Measurements from ENCODE around the gene SKA2.
A peak's percentile ranks its signal among the peaks of the same experiment; 100 is the strongest.

The SKA2 gene

DNA sequence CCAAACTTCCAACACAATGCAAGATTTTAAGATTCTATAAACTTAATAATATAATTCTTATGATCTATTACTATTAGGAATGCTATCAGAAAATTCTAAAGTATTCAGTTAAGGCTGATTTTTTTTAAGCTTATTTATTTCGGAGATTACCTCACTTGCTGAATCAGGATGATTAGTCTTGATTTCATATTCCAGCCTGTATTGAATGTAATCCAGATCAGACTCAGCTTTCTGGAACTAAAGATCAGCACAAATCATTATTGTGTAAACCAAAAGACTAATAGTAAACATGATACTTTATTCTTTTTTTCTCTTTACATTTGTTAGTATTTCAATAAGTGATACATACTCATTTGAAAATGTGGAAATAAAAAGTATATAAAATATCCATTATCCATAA is 23.9 kb downstream of the SKA2 start:
- H3K9me3 Mint-ChIP-seq: no peaks in the 10 kb centered on the region
- peaks cover 34% of the 10 kb centered on the region for H3K36me3 Mint-ChIP-seq (ENCODE audit: low read depth)
- no peaks in the 10 kb centered on the region for H3K4me1 Mint-ChIP-seq
- no peak overlapping the region for H3K27ac Mint-ChIP-seq
- no peak for DNase-seq
- no peaks in the 10 kb centered on the region for H3K27me3 Mint-ChIP-seq (ENCODE audit: low read depth, poor library complexity)
- no peak overlapping the region for H3K4me3 Mint-ChIP-seq
- TF ChIP-seq, protein P1, sequence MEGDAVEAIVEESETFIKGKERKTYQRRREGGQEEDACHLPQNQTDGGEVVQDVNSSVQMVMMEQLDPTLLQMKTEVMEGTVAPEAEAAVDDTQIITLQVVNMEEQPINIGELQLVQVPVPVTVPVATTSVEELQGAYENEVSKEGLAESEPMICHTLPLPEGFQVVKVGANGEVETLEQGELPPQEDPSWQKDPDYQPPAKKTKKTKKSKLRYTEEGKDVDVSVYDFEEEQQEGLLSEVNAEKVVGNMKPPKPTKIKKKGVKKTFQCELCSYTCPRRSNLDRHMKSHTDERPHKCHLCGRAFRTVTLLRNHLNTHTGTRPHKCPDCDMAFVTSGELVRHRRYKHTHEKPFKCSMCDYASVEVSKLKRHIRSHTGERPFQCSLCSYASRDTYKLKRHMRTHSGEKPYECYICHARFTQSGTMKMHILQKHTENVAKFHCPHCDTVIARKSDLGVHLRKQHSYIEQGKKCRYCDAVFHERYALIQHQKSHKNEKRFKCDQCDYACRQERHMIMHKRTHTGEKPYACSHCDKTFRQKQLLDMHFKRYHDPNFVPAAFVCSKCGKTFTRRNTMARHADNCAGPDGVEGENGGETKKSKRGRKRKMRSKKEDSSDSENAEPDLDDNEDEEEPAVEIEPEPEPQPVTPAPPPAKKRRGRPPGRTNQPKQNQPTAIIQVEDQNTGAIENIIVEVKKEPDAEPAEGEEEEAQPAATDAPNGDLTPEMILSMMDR (IDR thresholded peaks at IDR 0.05): no peak

DNA sequence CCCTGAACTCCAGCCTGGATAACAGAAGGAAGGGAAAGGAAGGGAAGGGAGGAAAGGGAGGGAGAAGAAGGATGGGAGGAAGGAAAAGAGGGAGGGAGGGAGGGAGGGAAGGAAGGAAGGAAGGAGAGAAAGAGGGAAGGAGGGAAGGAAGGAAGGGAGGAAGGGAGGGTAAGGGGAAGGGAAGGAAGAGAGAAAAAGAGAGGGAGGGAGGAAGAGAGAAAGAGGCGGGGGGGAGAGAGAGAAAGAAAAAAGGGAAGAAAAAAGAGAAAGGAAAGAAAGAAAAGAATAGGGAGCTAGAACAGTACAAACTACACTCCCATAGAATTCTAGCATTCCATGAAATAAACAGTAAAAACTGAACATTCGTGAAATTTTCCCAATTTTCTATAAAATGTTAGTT is 25.2 kb downstream of the SKA2 start:
- Mint-ChIP-seq H3K27ac (no peak overlapping the region), H3K9me3 (no peaks in the 10 kb centered on the region), H3K36me3 (ENCODE audit: low read depth) (peaks cover 41% of the 10 kb centered on the region), H3K4me3 (no peak overlapping the region), H3K4me1 (no peaks in the 10 kb centered on the region), H3K27me3 (ENCODE audit: low read depth, poor library complexity) (no peaks in the 10 kb centered on the region)
- no peak for DNase-seq
- TF ChIP-seq, protein P1 (IDR thresholded peaks at IDR 0.05): no peak

DNA sequence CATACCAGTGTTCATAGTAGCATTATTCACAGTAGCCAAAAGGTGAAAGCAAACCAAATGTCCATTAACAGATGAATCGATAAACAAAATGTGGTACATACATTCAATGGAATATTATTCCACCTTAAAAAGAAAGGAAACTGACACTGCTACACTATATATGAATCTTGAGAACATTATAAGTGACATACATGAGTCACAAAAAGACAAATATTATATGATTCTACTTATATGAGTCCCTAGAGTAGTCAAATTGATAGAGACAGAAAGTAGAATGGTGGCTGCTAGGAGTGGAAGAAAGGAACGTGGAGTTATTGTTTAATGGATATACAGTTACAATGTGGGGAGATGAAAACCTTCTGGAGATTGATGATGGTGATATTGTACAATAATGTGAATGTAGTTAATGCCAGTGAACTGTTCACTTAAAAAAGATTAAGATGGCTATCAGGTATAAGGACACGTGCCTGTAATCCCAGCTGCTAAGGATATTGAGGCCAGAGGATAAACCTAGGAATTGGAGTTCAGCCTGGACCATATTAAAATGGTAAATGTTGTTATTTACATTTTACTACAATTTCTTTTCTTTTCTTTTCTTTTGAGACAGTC is 28.1 kb downstream of the SKA2 start:
- Mint-ChIP-seq H3K27me3 (ENCODE audit: low read depth, poor library complexity) (no peaks in the 10 kb centered on the region), H3K36me3 (ENCODE audit: low read depth) (peaks cover 57% of the 10 kb centered on the region), H3K9me3 (no peaks in the 10 kb centered on the region), H3K27ac (no peak overlapping the region), H3K4me1 (peaks cover 3% of the 10 kb centered on the region), H3K4me3 (no peak overlapping the region)
- DNase-seq: no peak
- TF ChIP-seq, protein P1 (IDR thresholded peaks at IDR 0.05): no peak

DNA sequence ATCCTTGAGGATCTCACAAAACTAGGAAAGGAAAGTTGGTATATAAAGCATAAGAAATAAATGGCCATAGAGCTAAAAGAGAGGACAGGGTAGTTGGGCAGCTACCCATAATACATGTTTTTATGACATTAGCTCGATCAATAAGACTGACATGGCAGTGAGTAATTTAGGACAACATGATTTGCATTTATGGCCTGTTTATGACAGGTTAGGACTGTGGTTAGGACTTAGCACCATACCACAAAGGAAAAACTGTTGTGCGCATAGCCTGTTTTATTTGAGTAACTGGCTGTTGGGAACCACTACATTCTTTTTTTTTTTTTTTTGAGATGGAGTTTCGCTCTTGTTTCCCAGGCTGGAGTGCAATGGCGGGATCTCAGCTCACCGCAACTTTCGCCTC is 30.3 kb downstream of the SKA2 start:
- Mint-ChIP-seq H3K27me3 (ENCODE audit: low read depth, poor library complexity) (no peaks in the 10 kb centered on the region), H3K36me3 (ENCODE audit: low read depth) (peaks cover 72% of the 10 kb centered on the region), H3K4me3 (no peak overlapping the region), H3K9me3 (no peaks in the 10 kb centered on the region), H3K4me1 (peaks cover 5% of the 10 kb centered on the region), H3K27ac (no peak overlapping the region)
- no peak for DNase-seq
- TF ChIP-seq, protein P1 (IDR thresholded peaks at IDR 0.05): no peak

DNA sequence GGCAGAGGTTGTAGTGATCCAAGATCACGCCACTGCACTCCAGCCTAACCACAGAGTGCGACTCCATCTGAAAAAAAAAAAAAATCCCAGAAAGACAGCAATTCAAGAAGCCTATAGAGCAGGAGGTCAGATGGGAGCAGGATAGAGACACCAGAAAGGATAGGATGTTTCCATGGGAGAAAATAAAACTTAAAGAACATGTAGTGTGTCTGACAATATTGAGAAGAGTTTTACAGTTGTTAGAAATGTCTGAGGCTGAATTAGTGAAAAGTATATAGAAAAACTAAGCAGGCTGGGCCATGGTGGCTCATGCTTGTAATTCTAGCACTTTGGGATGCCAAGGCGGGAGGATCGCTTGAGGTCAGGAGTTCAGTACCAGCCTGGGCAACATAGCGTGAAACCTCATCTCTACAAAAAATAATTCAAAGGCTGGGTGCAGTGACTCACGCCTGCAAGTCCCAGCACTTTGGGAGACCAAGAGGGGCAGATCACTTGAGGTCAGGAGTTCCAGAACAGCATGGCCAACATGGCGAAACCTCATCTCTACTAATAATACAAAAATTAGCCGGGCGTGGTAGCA is 33.0 kb downstream of the SKA2 start:
- H3K27me3 Mint-ChIP-seq (ENCODE audit: low read depth, poor library complexity): no peaks in the 10 kb centered on the region
- no peaks in the 10 kb centered on the region for H3K9me3 Mint-ChIP-seq
- H3K27ac Mint-ChIP-seq: peak overlapping the region; percentile 69
- peaks cover 5% of the 10 kb centered on the region for H3K4me1 Mint-ChIP-seq
- H3K4me3 Mint-ChIP-seq: no peak overlapping the region
- TF ChIP-seq, protein P1 (IDR thresholded peaks at IDR 0.05): no peak
- no peak for DNase-seq
- H3K36me3 Mint-ChIP-seq (ENCODE audit: low read depth): peaks cover 72% of the 10 kb centered on the region

DNA sequence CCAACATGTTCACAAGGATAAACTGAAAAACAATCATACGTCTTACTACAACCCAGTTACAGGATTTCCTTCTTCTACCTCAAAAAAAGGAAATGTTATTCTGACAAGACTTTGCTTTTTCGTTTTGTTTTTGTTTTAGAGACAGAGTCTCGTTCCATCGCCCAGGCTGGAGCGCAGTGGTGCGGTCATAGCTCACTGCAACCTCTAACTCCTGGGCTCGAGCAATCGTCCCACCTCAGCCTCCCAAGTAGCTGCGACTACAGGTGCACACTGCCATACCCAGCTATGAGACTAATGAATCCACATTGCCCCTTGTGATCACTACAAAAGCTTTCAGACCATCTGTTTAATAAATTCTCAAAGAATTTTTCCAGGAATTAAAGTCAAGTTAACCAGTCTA is 39.5 kb downstream of the SKA2 start:
- TF ChIP-seq, protein P1 (IDR thresholded peaks at IDR 0.05): no peak
- H3K27ac Mint-ChIP-seq: no peak overlapping the region
- no peaks in the 10 kb centered on the region for H3K9me3 Mint-ChIP-seq
- H3K4me1 Mint-ChIP-seq: no peaks in the 10 kb centered on the region
- H3K27me3 Mint-ChIP-seq (ENCODE audit: low read depth, poor library complexity): no peaks in the 10 kb centered on the region
- H3K4me3 Mint-ChIP-seq: no peak overlapping the region
- no peak for DNase-seq
- H3K36me3 Mint-ChIP-seq (ENCODE audit: low read depth): peaks cover 71% of the 10 kb centered on the region

Measured in nephron progenitor cell (in vitro differentiated cells).